UCSD-AML1 (cell line): ENCODE measurements around the gene MAP3K2.
A peak's percentile ranks its signal among the peaks of the same experiment; 100 is the strongest.

Source experiments
- DNase-seq: peaks from one replicate; lab custom pipeline; 2025; ENCODE audit not compliant: unreplicated experiment; lab: John Stamatoyannopoulos, UW

The MAP3K2 gene

DNA sequence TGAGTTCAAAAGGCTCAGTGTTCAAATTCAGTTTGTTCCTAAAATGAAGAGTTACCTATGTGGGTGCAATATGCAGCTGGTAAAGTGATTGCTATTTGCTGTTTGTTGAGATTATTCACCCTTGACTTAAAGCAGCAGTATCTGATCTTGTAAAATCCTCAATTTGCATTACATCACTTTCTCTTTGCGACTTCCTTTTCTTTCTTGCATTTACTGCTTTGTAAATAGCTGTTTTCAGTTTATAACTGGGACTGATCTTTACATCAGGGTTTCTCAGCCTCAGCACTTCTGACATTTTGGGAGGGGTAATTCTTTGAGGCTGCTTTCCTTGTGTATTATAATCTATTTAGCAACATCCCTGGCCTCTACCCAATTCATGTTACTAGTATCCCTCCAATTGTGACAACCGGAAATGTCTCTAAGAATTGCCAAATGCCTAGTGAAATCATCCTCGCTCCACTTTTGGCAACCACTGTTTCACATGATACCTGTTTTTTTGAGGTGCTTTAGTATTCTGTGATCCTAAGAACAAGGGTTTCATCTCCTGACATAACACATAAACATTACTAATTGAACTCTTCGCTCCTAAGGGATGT lies 81.7 kb downstream of the MAP3K2 start:
- no peak for DNase-seq

DNA sequence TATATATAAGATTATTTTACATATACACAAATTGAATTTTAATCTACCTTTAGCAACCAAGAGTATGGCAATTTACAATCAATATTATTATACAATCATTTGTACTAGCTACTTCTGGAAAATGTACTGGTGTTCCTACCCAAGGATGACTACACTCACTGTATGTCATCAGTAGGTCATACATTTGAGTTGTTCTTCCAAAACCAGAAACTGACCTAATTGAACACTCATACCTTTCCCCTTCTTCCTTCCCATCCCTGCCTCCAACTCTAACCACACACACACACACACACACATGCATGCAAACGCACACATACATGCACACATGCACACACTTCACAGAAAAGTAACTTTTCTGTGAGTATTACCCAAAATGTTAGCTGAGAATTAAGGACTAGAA lies 85.6 kb downstream of the MAP3K2 start:
- no peak for DNase-seq

DNA sequence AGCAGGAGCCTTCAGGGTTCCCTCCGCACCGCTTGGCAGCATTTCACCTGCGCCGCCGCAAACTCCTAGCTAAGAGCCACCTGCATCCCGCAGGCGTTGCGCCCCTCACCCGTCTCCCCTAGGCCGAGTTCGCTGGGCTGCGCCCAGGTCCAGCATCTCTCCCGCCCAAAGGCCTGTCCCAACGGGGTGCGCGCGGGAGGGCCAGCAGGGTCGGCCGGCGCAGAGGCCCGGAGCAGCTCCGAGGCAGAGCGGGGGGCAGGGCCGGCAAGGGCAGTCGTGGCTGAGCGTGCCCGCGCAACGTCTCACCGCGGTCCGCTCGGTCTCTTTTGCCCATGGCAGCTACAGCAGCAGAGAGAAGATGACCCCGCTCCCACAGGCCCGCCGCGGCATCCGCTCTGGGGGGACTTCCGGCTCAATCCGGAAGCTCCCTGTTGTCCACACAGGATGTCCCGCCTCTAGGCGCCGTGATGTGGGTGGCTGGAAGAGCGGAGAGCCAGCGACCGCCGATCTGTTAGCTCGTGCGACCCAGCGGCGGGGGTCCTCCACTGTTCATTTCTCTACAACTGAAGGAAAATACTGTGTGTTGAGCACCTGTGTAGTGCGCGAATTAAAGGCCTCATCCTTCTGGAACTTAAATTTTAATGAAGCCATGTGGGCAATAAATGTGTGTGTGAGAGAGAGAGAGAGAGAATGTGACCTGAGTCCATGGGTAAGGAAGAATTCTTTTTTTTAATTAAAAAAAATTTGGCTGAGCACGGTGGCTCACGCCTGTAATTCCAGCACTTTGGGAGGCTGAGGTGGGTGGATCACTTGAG lies 93.8 kb downstream of the MAP3K2 start, which contains the start of gene ERCC3:
ERCC3 (minus strand) TSS at position 397 of the 815 bp plus-strand sequence; CDS start at position 334, 63 bp downstream.
- peak; percentile 83 for DNase-seq

DNA sequence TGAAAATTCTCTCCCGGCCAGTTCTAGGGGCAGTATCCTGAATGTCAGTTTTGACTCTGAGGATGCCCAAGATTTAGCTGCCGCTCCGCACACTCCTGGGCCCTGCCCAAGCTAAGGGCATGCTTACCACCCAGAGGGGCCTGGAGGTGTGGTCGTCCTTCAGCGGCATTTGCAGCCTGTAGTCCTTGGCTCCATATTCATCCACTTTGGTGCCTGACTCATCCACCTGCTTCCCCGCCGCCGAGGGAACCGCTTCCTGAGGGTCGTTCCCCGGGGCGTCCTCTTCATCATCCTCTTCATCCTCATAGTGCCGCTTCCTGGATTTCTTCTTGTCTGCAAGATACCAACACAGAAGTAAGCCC lies 94.4 kb downstream of the MAP3K2 start:
- DNase-seq = no peak

DNA sequence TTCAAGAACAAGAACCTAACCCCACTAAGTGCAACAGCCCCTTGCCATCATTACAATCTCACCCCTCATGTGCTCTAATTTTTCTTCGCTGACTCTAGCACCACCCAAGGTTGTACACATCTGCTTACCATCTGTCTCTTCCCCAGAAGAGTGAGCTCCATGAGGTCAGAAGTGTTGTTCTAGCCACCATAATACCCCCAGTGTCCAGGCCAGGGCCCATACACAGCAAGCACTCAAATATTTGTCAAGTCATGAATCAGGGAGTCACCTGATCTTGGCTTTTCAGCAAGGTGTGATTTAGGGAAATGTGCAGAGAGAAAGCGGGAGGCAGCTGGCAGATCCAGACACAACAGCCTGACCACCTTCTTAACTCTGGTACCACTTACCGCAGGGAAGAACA lies 99.5 kb downstream of the MAP3K2 start:
- no peak for DNase-seq

DNA sequence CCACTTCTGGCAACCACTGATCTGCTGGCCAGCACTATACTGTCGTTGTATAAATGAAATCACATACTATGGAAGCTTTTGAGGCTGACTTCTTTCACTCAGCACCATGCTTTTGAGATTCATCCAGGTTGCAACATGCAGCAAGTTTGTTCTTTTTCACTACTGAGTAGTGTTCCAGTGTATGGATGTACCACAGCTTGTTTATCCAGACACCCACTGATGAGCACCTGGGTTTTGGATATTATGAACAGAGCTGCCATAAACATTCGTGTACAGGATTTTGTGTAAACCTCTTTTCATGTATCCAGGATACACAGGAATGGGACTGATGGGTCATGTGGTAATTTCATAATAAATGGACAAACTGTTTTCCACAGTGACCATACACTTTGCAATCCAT lies 104.5 kb downstream of the MAP3K2 start:
- DNase-seq = no peak

DNA sequence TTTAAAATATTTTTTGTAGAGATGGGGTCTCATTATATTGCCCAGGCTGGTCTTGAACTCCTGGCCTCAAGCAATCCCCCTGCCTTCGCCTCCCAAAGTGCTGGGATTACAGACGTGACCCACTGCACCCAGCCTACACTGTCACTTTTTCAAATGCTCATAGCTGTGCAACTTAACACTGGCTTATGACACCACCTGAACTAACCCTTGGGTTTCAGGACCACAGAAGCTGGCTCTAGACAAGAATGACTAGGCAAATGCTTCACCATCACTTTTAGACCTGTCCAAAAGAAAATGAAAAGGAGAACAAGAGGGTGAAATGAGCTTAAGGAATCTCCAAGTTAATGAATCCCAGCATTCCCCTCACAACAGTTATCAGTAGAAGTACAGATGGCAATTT lies 107.1 kb downstream of the MAP3K2 start:
- DNase-seq = no peak

DNA sequence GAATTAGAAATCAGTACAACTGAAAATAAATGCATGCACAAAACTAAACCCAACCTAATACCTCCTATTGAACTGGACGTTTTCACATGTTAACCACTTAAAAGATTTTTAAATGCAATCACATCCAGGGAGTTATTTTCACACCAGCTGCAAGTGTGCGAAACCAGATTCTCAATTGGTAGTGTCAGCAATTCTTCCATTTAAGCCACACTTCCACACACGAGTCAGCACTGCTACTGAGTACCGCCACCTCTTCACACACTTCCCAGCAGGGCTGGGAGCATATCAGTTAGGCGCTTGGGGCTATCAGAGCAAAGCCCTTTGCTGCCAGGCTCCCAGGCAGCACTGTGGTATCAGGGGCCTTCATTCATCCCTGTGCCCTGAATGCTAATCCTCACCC lies 108.0 kb downstream of the MAP3K2 start:
- no peak for DNase-seq

DNA sequence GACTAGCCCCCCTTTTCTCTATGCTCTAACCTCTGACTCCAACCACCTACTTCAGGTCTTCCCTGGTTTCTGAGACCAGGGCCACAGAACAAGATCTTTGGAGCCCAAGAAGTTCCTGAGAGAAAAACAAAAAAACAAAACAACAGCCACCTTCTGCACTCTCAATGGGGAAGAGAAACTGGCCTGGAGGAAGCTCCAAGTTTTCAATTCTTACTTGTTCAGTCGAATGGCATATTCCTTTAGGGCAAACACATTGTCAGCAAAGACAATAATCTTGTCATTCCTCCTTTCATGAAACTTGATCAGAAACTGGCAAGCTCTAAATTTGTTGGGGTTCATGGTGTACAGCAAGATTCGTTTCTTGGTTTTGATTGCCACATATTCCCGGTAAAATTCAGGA lies 108.8 kb downstream of the MAP3K2 start:
- no peak for DNase-seq

DNA sequence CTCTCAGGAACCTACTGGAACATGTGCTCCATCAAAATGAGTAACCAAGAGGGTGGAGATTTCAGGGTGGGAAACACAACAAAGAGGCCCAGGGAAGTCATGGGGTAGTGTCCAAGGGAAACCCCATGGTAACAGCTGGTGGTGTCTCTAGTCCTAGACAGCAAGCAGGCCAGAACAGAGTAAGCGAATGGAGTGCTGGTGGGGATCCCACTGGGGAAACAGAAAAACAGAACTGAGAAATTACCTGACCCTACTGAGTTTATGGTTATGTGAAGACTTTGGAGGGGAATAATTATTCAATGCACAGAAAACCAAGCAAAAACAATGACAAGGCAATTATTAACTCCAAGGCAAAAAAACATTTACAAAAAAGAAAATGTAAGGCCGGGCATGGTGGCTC lies 110.7 kb downstream of the MAP3K2 start:
- no peak for DNase-seq

DNA sequence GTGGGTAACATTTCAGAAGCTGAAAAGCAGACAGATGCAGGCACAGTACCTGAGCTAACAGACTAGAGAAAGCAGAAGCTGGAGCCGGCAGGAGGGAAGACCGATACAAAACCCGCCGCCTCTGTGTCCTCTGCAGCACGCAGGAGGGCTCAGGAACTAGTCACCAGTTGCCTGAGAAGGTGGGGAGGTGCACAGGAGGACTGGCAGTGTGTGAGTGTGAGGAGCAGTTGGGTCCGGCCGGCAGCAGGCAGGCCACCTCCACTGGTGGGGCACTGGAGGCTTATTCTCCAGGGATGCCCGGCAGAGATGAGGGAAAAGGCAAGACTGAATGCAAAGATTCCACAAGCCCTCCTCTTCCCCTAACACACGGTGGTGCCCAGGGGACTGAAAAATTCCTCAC lies 112.0 kb downstream of the MAP3K2 start:
- no peak for DNase-seq

DNA sequence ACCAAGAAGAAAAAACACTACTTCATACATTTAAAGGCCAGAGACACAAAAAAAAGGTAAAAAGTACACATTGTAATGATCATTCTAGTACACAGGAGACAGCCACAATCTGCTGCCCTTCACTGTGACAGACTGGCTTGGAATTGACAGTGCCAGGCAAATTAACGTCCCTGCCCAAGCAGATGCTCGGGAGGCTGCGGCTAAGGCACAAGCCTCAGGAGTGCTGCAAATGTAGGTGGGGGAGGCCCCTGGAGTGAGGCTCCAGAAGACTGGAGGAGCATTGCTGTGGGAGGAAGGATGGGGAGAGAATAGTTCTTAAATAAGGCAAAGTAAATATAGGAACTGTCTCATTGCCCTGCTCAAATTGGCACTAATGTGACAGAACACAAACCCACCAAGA lies 112.4 kb downstream of the MAP3K2 start:
- no peak for DNase-seq

DNA sequence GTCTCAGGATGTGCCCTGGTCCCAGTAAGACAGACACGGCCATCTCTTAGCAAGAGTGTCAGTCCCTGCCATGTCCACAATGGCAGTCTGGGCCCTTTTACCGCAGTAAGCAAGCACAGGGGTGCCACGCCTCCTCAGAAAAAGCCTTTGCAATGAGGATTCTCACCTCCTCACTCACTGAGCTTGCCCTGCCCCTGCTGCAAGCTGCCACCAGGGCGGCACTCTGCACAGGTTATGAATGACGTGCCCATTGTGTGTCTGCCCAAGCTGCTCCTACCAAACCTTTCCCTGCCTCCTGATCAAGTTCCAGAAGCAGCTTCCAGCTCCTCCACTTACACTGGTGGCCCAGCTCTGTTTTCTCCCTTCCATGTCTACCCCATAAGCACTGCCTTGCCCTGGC lies 117.1 kb downstream of the MAP3K2 start:
- DNase-seq = peak; percentile 18

DNA sequence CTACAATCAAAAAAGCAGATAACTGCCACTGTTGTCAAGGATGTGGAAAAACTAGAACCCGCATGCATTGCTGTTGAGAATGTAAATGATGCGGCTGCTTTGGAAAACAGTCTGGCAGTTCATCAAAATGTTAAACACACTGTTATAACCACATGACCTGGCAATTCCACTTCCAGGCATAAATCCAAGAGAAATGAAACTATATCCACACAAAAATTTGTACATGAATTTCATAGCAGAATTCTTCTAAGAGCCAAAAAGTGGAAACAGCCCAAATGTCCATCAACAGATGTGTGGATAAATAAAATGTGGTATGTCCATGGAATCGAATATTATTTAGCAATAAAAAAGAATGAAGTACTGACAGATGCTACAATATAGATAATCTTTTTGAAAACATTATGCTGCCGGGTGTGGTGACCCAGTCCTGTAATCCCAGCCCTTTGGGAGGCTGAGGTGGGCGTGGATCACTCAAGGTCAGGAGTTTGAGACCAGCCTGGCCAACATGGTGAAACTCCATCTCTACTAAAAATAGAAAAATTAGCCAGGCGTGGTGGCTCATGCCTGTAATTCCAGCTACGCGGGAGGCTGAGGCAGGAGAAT lies 125.9 kb downstream of the MAP3K2 start:
- no peak for DNase-seq

DNA sequence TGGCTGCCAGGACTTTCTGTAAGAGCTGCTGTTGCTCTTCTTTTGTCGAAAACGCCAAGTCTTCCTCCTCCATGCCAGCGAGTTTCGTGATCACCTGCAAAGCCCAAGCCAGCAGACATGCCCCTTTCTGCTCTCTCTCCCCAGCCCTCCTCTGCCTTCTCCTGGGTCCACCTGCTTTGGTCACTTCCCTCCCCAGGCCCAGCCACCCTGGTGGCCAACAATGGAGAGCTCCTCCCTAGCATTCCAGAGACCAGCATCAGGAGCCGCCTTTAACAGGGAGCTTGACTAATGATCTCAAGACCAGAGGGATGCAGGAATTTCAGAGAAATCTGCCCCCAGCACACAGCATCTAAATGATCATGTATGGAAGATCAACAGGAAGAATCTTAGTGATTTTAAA lies 128.4 kb downstream of the MAP3K2 start:
- no peak for DNase-seq

DNA sequence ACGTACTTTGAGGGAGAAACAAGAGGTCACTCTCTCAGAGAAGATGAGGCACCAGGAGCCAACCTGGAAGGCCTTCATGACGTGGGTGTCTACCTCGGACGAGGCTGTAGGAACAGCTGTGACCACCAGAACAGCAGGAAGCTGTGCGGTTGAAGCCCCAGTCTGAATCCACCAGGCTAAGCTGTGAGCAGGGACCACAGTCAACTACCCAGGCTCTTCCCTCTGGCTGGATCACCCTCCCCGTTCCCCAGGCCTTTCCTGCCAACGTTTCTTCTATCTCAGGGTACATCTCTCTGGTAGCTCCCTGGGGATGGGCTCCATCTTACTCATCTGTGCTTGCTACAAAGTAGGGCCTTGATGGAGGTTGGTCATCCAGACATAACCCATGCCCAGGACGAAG lies 130.9 kb downstream of the MAP3K2 start:
- DNase-seq = no peak

DNA sequence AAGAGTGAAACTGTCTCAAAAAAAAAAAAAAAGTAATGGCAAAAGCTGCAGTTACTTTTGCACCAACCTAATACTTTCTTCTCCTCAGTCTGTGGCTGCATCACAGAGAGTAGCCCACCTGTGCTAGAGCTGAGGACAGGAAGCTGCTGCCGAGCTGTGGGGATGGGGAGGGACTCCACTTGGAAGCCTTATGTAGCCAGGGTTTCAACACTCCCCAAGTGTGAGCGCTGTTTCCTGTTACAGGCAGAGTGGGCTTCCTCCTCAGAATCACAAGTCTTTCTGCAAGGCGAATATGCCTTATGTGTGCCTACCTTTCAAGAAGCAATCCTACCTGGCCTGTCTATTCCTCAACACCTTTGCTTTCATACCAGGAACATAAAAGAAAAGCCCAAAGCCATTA lies 131.4 kb downstream of the MAP3K2 start:
- DNase-seq = no peak

DNA sequence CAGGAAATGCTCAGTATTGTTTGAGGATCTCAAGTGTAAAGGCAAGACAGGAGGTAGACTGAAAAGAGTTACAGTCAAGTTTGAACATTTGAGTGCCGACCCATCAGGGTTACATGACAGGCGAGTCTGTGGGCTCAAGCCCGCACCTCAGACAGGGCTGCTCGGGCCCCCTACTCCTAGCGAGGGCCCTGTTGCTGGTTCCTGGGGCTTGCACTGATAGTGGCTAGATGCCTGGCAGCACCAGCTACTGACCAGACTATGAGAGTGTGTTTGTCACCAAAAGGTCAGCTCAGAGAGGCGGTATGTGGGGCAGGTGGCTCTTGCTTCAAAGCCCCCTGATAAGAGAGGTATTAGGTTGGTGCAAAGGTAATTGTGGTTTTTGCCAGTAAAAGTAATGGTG lies 132.1 kb downstream of the MAP3K2 start:
- no peak for DNase-seq

DNA sequence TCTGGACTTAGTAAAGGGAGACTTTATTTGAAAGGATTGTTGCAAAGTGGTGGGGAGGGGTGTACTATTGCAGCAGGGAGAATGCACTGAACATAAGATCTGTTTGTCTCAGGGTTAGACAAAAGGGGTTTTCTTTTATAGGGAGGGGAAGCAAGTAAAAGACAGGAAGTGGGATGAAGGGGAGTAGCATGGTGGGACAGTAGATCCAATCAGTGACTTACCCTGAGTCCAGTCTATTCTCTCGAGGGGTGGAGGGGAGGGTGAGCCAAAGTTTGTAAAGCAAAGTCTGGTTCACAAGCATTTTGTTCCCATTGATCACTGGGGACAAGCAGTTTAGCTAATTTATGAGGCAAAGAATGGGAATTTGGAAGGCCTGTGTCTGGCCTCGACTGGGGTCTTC lies 132.6 kb downstream of the MAP3K2 start:
- no peak for DNase-seq

DNA sequence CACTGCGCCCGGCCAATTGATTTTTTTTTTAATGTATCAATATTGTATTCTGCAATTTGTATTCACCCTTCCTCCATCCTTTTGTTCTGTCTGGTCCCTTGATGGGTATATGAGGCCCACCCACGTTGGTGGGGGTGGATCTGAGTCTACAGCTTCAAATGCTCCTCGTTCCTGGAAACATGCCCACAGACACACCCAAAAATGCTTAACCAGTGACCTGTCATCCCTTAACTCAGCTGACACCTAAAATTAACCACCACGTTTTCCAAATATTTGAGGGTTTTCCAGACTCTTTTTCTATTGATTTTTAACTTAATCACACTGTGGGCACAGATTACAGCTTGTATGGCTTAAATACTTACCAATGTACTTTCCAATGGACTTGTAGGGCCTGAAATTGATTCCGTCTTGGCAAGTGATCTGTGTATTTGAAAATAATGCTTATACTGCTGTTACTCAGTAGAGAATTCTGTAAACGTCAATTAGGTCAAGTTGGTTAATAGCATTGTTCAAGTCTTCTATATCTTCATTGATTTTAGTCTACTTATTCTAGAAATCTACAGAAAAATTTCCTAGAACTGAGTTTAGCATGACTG lies 133.3 kb downstream of the MAP3K2 start:
- DNase-seq = no peak
